NB4 (cell line): ENCODE data around the gene PET100.
A peak's percentile ranks its signal among the peaks of the same experiment; 100 is the strongest.
"Not testable (repeated sequence)": the region's sequence is repeated elsewhere in the genome, so short reads cannot be mapped to it uniquely, and the experiment has no call there.

ENCODE experiments used
- DNase-seq: peaks from one replicate; pipeline ENCODE4 v3.0.0; 2010; ENCODE audit warnings: low read depth
- H3K4me3 ChIP-seq: one replicate; pipeline ENCODE4 v1.5.1; 2011; ENCODE audit warnings: mild to moderate bottlenecking, low read depth, low read length, moderate library complexity
- MYC ChIP-seq: IDR thresholded peaks from 2 replicates; pipeline ENCODE4 v1.6.1; 2011; ENCODE audit warnings: low read depth, low read length
- POLR2A ChIP-seq: IDR thresholded peaks from 2 replicates; pipeline ENCODE4 v1.6.1; 2011; ENCODE audit warnings: mild to moderate bottlenecking; ENCODE audit not compliant: insufficient read length; ENCODE audit errors: extremely low read depth
- TF ChIP-seq, protein P1 (sequence below): IDR thresholded peaks from 2 replicates; pipeline ENCODE4 v1.6.1; 2011; ENCODE audit warnings: low read depth, low read length
- TF ChIP-seq, protein P2 (sequence below): IDR thresholded peaks from one replicate; pipeline ENCODE4 v1.5.1; 2012; ENCODE audit warnings: low read depth, low read length

Gene PET100

DNA sequence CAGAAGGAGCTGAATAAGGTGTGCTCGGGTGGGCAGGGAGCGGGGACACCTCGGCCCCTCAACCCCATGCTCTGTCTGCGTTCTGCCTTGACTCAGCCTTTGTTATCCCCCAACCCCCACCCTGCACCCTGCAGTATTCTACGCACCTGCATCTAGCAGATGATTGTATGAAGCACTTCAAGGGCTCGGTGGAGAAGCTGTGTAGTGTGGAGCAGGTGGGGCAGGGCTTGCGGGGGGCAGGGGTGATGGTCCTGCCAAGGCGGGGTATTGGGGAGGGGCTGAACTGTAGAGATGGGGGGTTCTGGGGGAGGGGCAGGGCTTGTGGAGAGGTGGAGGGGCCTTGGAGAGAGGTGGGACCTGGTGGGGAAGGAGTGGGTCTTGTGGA is 13.4 kb downstream of the PET100 start:
- no peak for DNase-seq
- no peak overlapping the region for H3K4me3 ChIP-seq
- TF ChIP-seq, protein P1, sequence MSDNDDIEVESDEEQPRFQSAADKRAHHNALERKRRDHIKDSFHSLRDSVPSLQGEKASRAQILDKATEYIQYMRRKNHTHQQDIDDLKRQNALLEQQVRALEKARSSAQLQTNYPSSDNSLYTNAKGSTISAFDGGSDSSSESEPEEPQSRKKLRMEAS: no peak
- TF ChIP-seq, protein P2, sequence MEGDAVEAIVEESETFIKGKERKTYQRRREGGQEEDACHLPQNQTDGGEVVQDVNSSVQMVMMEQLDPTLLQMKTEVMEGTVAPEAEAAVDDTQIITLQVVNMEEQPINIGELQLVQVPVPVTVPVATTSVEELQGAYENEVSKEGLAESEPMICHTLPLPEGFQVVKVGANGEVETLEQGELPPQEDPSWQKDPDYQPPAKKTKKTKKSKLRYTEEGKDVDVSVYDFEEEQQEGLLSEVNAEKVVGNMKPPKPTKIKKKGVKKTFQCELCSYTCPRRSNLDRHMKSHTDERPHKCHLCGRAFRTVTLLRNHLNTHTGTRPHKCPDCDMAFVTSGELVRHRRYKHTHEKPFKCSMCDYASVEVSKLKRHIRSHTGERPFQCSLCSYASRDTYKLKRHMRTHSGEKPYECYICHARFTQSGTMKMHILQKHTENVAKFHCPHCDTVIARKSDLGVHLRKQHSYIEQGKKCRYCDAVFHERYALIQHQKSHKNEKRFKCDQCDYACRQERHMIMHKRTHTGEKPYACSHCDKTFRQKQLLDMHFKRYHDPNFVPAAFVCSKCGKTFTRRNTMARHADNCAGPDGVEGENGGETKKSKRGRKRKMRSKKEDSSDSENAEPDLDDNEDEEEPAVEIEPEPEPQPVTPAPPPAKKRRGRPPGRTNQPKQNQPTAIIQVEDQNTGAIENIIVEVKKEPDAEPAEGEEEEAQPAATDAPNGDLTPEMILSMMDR: no peak
- TF ChIP-seq POLR2A (no peak), MYC (no peak)

- not testable (repeated sequence) for H3K4me3 ChIP-seq
- peak; percentile 57 for DNase-seq
Measured at GRCh38 chr19:7643629-7644549, 14.3 kb downstream of the PET100 start.

GRCh38 chr19:7644550-7644877 is 14.9 kb downstream of the PET100 start:
- DNase-seq: no peak
- no peak overlapping the region for H3K4me3 ChIP-seq
- TF ChIP-seq, protein P1: no peak
- no peak for TF ChIP-seq POLR2A
- TF ChIP-seq MYC: no peak
- TF ChIP-seq, protein P2: no peak

GRCh38 chr19:7645163-7645562 is 15.6 kb downstream of the PET100 start:
- TF ChIP-seq, protein P2: no peak
- TF ChIP-seq MYC (no peak), POLR2A (no peak)
- TF ChIP-seq, protein P1: no peak
- H3K4me3 ChIP-seq: no peak overlapping the region
- DNase-seq: peak; percentile 71

DNA sequence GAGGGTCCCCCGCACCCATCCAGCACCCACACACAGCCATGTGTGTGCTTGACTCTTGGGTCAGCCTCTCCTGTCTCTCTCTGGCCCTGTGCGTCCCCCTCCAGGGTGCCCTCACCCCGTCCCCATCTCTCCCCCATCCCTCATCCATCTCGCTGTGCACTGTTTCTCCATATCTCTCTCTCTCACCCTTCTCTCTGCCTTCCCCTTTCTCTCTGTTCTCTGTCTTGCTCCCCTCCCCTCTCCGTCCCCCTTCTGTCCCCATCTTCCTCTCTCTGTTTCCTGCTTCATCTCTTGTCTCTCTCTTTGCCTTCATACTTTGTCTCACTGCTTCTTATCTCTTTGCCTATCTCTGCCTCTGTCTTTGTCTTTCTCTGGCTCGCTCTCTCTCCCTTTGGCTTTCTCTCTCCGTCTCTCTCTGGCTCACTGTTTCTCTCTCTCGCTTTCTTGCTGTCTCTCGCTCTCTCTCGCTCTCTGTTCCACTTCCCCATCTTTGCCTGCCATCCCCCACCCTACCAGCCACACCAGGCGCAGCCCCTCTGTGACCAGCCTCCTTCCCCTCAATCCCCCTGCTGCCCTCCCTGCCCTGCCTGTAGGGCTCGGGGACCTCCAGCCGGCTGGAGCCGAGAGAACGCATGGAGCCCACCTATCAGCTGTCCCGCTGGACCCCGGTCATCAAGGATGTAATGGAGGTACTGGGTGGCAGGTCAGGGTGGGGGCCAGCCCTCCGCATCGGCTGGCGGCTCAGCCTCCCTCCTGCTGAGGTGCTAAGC is 16.2 kb downstream of the PET100 start:
- no peak overlapping the region for H3K4me3 ChIP-seq
- no peak for DNase-seq

DNA sequence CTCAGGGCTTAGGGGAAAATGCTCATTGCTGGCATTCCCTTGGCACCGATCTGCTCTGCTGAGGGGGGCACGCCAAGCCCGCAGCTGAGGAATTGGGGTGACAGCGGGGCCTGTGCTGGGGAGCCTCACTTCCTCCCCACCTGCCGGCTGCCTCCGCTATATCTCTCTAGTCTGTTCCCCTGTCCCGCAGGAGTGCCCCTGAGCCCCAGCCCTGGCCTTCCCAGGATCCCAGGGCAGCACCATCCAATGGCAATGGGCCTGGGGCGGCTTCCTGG is 16.8 kb downstream of the PET100 start:
- TF ChIP-seq, protein P2: no peak
- TF ChIP-seq, protein P1: no peak
- no peak for TF ChIP-seq MYC
- no peak for TF ChIP-seq POLR2A
- no peak for DNase-seq
- H3K4me3 ChIP-seq: no peak overlapping the region

More for the DNA sequence above, 16.2 kb downstream of the PET100 start:
- TF ChIP-seq, protein P2: no peak
- TF ChIP-seq POLR2A: no peak
- TF ChIP-seq MYC: no peak
- TF ChIP-seq, protein P1: no peak
